Measurements from ENCODE around the gene ZNF32. TPM values are rescaled to one million over a fixed set of nuclear protein-coding genes. Genes with fewer than 3 reads are reported as not detected.

Gene ZNF32, protein sequence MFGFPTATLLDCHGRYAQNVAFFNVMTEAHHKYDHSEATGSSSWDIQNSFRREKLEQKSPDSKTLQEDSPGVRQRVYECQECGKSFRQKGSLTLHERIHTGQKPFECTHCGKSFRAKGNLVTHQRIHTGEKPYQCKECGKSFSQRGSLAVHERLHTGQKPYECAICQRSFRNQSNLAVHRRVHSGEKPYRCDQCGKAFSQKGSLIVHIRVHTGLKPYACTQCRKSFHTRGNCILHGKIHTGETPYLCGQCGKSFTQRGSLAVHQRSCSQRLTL
- total RNA-seq: 10 to 100 TPM; 34.4 to 52.3 (median 41.6) TPM
- 10 to 100 TPM; 44.9 to 73.8 TPM for polyA plus RNA-seq
- long read RNA-seq, donor 1, transcript ZNF32-202 (3 exons, 1,201 nt): minor isoform, 5 of 45 reads
- long read RNA-seq, donor 1, transcript ZNF32-201 (3 exons, 1,137 nt): major isoform, 23 of 45 reads
- long read RNA-seq, donor 1, partial matches to known transcripts: 5 of 45 reads
- long read RNA-seq, donor 1, other reads (novel, unspliced or antisense): 12 of 45 reads
- long read RNA-seq, donor 2, transcript ZNF32-202 (3 exons, 1,201 nt): minor isoform, 8 of 53 reads
- long read RNA-seq, donor 2, transcript ZNF32-201 (3 exons, 1,137 nt): major isoform, 34 of 53 reads
- long read RNA-seq, donor 2, partial matches to known transcripts: 1 of 53 reads
- long read RNA-seq, donor 2, other reads (novel, unspliced or antisense): 10 of 53 reads
- long read RNA-seq, donor 3, transcript ZNF32-201 (3 exons, 1,137 nt): major isoform, 23 of 35 reads
- long read RNA-seq, donor 3, transcript ZNF32-202 (3 exons, 1,201 nt): minor isoform, 6 of 35 reads
- long read RNA-seq, donor 3, partial matches to known transcripts: 0 of 35 reads
- long read RNA-seq, donor 3, other reads (novel, unspliced or antisense): 6 of 35 reads

DNA sequence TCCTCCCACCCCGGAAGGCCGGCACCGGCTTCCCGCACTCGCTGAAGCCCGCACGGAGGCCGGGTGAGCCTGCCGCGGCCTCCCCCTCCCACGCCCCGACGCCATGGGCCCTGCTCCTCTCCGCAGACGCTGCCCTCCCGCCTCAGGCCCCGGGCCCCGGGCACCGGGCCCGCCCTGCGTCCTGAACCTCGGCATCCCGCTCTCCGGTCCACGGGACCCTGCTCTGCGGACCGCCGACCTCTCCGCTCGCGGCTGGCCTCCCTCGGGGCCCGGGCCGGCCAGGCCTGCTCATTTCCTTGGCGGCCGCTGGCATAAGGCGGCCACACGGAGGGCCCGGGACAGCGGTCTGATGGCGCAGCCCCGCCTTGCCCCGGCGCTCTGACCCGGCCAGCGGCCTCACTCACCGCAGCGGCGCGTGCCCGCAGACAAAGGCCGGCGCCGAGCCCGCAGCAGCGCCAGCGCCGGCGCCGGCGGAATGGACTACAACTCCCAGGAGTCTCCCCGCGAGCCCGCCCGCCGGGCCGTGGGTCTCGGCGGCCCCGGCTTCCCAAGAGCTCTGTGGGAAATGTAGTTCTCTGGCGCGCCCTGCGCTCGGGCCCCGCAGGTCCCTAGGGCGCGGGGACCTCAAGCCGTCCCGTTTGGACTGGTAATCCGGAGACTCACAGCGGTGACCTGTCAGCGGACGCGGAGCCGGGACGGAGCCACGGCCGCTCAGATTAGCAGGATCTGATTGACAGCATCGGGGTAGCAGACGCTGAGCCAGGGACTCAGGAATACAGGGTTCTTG lies at the start of gene ZNF32:
ZNF32 (minus strand) TSS at position 484 of the 787 bp plus-strand sequence. CDS start 2,748 bp downstream, outside the sequence.
- intact Hi-C loops (cut with DNase I): loop anchor here in 1 of 10 donors (2.0 kb wide), 1 partner anchor 74 kb away; the partner anchor contains the start of gene ZNF239
- peak; percentile 96 to 99 (median 98) for ATAC-seq
- H3K27ac ChIP-seq: peak within 1 kb of the TSS; percentile 72 to 96 (median 90)
- H3K27me3 ChIP-seq: peaks cover 0 to 3% (median 0%) of the 10 kb centered on the region in 7 donors
- 0 to 1% methylated on average over 83 to 90 of the region's 90 CpGs for WGBS, 2 donors
- peak; percentile 87 to 89 for DNase-seq
- TF ChIP-seq, protein P1, sequence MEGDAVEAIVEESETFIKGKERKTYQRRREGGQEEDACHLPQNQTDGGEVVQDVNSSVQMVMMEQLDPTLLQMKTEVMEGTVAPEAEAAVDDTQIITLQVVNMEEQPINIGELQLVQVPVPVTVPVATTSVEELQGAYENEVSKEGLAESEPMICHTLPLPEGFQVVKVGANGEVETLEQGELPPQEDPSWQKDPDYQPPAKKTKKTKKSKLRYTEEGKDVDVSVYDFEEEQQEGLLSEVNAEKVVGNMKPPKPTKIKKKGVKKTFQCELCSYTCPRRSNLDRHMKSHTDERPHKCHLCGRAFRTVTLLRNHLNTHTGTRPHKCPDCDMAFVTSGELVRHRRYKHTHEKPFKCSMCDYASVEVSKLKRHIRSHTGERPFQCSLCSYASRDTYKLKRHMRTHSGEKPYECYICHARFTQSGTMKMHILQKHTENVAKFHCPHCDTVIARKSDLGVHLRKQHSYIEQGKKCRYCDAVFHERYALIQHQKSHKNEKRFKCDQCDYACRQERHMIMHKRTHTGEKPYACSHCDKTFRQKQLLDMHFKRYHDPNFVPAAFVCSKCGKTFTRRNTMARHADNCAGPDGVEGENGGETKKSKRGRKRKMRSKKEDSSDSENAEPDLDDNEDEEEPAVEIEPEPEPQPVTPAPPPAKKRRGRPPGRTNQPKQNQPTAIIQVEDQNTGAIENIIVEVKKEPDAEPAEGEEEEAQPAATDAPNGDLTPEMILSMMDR (IDR thresholded peaks at IDR 0.05): peak in 1 of 9 donors; percentile 14
- H3K4me3 ChIP-seq: peak within 1 kb of the TSS; percentile 53 to 98 (median 90)
- peaks cover 12 to 39% (median 26%) of the 10 kb centered on the region in 9 donors for H3K36me3 ChIP-seq
- H3K4me1 ChIP-seq: peaks cover 0 to 18% (median 9%) of the 10 kb centered on the region in 9 donors
- H3K9me3 ChIP-seq: peaks cover 0 to 42% (median 24%) of the 10 kb centered on the region in 11 donors

DNA sequence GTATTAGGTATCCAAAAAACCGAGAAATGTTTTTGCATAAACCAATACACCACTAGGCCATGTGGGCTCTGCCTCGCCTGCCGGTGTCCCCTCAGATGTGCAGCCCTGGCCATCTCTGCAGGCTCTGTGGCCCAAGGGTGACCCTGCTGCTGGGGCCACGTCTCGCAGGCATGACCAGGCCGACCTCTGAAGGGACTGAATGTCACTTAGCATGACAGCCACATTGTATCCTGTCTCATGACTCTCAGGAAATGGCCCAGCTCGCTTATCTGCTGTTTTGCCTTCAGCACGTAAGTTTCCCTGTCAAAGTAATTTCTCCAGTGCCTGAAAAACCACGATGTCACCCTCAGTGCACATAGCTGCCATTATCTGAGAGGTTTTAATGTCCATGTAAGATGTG lies 49.5 kb upstream of the ZNF32 start:
- Histone ChIP-seq H3K4me1 (peaks cover 10 to 73% (median 35%) of the 10 kb centered on the region in 9 donors), H3K4me3 (no peak overlapping the region), H3K36me3 (no peaks in the 10 kb centered on the region), H3K27ac (peak overlapping the region in 5 of 10 donors; percentile 30 to 59 (median 49)), H3K27me3 (no peaks in the 10 kb centered on the region), H3K9me3 (no peaks in the 10 kb centered on the region)
- DNase-seq: no peak
- intact Hi-C loops (cut with DNase I): loop anchor here in 6 of 10 donors (5.0 to 10.0 kb wide), 9 partner anchors 54 to 347 kb away; no protein-coding TSS in a partner anchor
- ATAC-seq: peak; percentile 39 to 59 (median 50)
- WGBS, 2 donors: 43 to 44% methylated on average over 9 of the region's 9 CpGs
- TF ChIP-seq, protein P1 (IDR thresholded peaks at IDR 0.05): no peak

DNA sequence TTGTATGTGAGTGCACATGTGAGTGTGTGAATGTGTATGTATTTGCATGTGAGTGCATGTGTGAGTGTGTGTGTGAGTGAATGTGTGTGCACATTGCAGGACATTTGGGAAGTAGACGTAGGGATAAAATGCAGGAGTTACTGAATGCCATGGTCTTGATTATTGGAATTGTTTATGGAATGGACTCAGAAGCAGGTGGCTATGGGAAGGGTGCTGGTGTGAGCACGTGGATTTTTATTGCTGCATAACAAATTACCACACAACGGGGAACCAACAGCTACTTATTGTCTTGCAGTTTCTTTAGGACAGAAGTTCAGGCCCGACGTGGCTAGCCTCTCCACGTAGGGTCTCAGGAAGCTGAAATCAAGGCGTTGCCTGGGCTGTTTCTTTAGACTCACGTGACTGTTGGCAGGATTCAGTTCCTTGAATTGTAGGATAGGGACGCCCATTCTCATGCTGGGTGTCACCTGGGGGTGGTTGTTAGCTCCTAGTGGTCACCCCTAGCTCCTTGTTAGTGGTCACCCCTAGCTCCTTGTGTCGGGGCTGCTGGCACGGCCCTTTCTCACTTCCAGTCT lies 48.3 kb upstream of the ZNF32 start:
- H3K4me3 ChIP-seq: no peak overlapping the region
- peak overlapping the region in 7 of 10 donors; percentile 15 to 67 (median 59) for H3K27ac ChIP-seq
- ATAC-seq (peak in 7 of 8 donors; percentile 28 to 84 (median 61)), DNase-seq (peak in 1 of 2 donors; percentile 61)
- H3K9me3 ChIP-seq: no peaks in the 10 kb centered on the region
- intact Hi-C loops (cut with DNase I): loop anchor here in 6 of 10 donors (5.0 to 10.0 kb wide), 9 partner anchors 55 to 348 kb away; no protein-coding TSS in a partner anchor
- H3K36me3 ChIP-seq: no peaks in the 10 kb centered on the region
- peaks cover 10 to 76% (median 34%) of the 10 kb centered on the region in 9 donors for H3K4me1 ChIP-seq
- no peaks in the 10 kb centered on the region for H3K27me3 ChIP-seq
- TF ChIP-seq, protein P1 (IDR thresholded peaks at IDR 0.05): no peak
- 70 to 75% methylated on average over 11 of the region's 11 CpGs for WGBS, 2 donors
